ENCODE measurements around the gene PRRG2.
"Not testable (repeated sequence)": the region's sequence is repeated elsewhere in the genome, so short reads cannot be mapped to it uniquely, and the experiment has no call there.

Gene PRRG2

GRCh38 chr19:49609499-49610092 lies 28.5 kb downstream of the PRRG2 start:
- DNase-seq, result no peak

GRCh38 chr19:49613374-49613773 lies 32.3 kb downstream of the PRRG2 start:
- no peak for DNase-seq

- peak; percentile 44 to 55 for DNase-seq
Measured at GRCh38 chr19:49614096-49614833, 33.1 kb downstream of the PRRG2 start.

GRCh38 chr19:49615861-49616260 lies 34.7 kb downstream of the PRRG2 start:
- DNase-seq, result no peak

- DNase-seq, result no peak
Measured at GRCh38 chr19:49616532-49616931, 35.4 kb downstream of the PRRG2 start.

GRCh38 chr19:49616945-49617344 lies 35.8 kb downstream of the PRRG2 start:
- DNase-seq, result no peak

GRCh38 chr19:49617860-49618259 lies 36.7 kb downstream of the PRRG2 start:
- DNase-seq, result not testable (repeated sequence)

GRCh38 chr19:49624967-49625910 lies 44.1 kb downstream of the PRRG2 start:
- no peak for DNase-seq

- no peak for DNase-seq
Measured at GRCh38 chr19:49626226-49626625, 45.1 kb downstream of the PRRG2 start.

GRCh38 chr19:49629659-49630058 lies 48.5 kb downstream of the PRRG2 start:
- no peak for DNase-seq

- DNase-seq, result no peak
Measured at GRCh38 chr19:49631014-49631588, 50.0 kb downstream of the PRRG2 start.

GRCh38 chr19:49631610-49632192 lies 50.6 kb downstream of the PRRG2 start:
- no peak for DNase-seq

- DNase-seq, result no peak
Measured at GRCh38 chr19:49632576-49632975, 51.5 kb downstream of the PRRG2 start.

GRCh38 chr19:49633273-49633672 lies 52.2 kb downstream of the PRRG2 start:
- not testable (repeated sequence) for DNase-seq

- no peak for DNase-seq
Measured at GRCh38 chr19:49635530-49636232, 54.6 kb downstream of the PRRG2 start.

GRCh38 chr19:49636233-49636932 lies 55.3 kb downstream of the PRRG2 start:
- no peak for DNase-seq

- no peak for DNase-seq
Measured at GRCh38 chr19:49637821-49638738, 57.0 kb downstream of the PRRG2 start.

- no peak for DNase-seq
Measured at GRCh38 chr19:49639401-49640112, 58.4 kb downstream of the PRRG2 start.

- peak; percentile 100 for DNase-seq
Measured at GRCh38 chr19:49640113-49640898, 59.2 kb downstream of the PRRG2 start, which contains the start of gene RRAS. RRAS (minus strand) TSS chr19:49640143; CDS start chr19:49640098, 45 bp downstream.
